ENCODE results near the gene CSK. TPM values are rescaled to one million over a fixed set of nuclear protein-coding genes. Genes with fewer than 3 reads are reported as not detected.

CSK gene
- total RNA-seq, 1 donor from 2014 or later: 26.5 TPM

DNA sequence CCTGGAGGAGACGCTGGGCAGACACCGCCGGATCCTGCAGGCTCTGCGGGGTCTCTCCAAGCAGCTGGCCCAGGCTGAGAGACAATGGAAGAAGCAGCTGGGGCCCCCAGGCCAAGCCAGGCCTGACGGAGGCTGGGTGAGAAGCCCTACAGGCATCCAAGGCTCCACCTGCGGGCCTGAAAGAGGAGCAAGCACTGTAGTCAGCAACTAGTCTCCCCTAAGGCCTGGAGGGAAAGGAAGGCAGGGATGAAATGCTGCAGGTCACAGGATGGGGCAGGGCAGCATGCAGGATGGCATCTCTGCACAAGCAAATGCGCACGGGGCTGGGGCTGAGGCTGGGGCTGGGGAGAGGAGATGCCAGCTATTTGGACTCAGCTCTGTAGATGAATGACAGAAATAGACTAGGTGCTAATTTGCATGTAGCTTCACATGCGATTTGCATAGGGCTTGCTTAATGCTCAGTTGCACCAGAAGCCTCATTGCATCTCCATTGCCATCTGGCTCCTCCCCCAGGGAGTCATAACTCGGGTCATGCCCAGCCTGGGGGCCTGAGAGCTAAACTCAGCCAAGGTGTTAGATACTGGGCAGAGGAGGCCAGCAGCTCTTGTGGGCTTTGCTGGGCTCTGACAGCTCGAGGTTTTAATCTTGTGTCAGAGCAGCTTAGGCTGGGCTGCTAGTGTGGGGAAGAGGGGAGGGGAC lies 39.4 kb downstream of the CSK start:
- FAIRE-seq (no peak), DNase-seq (ENCODE audit: low spot score in 2 of 2) (no peak)

DNA sequence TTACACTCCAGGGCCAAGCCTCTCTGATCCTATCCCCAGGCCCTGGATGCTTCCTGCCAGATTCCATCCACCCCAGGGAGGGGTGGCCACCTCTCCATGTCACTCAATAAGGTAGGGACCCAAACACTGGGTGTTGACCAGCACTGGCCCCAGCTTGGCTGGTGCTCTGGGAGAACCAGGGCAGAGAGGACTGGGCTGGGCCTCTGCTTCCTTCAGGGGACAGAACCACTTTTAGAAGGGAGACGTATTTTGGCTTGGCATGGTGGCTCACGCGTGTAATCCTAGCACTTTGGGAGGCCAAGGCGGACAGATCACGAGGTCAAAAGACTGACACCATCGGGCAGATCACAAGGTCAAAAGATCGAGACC lies 39.9 kb downstream of the CSK start:
- no peak for DNase-seq (ENCODE audit: low spot score in 2 of 2)
- no peak for FAIRE-seq

DNA sequence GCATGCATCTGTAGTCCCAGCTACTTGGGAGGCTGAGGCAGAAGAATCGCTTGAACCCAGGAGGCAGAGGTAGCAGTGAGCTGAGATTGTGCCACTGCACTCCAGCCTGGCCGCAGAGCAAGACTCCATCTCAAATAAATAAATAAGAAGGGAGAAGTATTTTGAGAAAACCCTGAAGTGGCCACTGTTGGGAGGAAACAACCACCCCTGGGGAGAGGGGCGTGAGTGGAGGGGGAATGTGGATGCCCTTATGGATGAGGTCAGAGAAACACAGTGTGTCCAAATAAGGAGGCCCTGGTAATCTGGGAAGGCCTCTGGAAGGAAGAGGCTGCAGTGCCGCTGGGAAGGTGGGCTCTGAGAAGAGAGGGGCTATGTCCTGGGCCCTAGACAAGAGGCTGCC lies 40.4 kb downstream of the CSK start:
- no peak for FAIRE-seq
- no peak for DNase-seq (ENCODE audit: low spot score in 2 of 2)

DNA sequence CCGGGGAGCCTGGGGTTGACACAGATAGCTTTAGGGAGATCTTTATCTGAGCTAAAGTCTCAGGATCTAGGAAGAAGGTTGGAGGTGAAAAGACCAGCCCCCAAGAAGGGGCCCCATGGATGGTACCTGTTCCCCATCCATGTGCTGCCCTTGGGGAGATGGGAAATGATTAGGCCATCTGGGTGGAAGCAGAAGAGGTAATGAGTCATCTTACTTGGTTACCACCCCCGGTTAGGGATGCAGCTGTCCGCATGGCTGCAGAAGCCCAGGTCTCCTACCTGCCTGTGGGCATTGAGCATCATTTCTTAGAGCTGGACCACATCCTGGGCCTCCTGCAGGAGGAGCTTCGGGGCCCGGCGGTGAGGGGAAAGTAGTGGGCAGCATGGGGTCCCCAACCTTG lies 41.4 kb downstream of the CSK start:
- FAIRE-seq: no peak
- no peak for DNase-seq (ENCODE audit: low spot score in 2 of 2)

DNA sequence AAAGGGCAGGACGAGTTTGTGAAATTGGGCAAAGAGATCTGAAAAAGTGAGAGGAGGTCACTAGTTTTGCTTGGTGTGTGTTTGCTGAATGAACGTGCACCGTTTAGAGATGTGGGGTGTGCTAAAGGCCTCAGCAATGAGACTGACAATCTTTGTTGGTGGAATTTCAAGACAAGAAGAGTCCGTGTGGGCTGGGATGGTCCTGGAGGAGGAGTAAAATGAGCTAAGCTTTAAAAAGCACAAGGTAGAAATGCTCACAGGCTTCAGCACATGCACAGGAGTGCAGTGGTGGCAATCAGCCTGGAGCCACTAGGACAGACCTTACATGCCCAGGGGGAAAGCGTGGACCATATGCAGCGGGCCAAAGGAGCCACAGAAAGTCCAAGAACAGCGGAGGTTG lies 43.1 kb downstream of the CSK start:
- no peak for FAIRE-seq
- DNase-seq (ENCODE audit: low spot score in 2 of 2): no peak

DNA sequence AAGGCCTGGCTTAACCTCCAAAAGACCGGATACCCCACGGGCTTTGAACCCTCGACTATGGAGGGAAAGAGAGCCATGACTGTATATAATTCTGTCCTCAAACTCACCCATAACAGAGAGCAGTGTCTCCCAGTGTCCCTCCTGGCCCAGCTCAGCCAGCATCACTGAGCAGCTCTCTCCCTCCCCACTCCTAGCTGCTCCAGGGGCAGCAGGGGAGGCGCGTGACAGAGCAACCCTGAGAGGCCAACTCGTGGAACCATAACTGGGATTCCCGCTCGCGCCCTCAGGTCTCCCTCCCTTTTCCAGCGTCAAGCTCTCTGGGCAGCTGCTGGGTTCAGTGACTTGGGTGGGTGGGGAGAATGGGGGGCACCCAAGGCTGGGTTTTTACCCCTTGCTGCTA lies 44.0 kb downstream of the CSK start:
- DNase-seq (ENCODE audit: low spot score in 2 of 2): no peak
- no peak for FAIRE-seq

DNA sequence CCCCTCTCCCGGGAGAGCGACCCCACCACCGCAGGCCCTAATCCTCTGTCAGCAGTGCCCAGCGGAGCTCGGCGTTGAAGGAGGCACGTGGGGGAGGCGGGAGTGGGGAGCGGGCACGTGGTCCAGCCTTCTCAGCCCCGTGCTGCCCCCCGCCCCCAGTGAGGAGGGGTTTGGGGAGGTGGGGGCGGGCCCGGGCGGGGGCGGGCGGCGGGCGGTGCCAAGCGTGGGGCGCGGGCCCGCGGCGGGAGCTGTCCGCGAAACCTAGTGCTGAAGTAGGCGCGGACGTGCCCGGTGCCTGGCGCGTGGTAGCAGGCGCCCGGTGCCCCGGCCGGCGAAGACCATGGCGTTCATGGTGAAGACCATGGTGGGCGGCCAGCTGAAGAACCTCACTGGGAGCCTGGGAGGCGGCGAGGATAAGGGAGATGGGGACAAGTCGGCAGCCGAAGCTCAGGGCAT lies 44.5 kb downstream of the CSK start, which contains the start of gene CPLX3:
TSS of gene CPLX3 (plus strand) at position 264 of the 456 bp plus-strand sequence. CDS start at position 341, 77 bp downstream.
- FAIRE-seq (no peak), DNase-seq (ENCODE audit: low spot score in 2 of 2) (peak; percentile 81 to 85)

DNA sequence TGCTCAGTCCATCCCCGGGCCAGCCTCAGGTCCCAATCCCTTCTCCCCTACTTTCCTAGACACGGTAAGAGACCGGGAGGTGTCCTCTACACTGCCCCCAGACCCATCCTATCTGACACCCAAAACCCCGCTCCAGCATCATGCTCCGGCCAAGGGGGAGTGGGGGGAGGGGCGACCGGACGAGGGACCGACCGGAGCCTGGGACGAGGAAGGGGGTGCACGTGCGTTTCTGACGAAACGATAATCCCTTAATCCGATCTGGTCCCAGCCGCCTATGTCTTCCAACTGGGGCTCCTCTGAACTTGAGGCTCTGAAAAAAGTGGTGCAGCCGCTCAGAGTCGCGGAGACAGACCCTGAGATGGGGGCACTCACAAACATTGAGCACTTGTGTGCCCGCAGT lies 45.0 kb downstream of the CSK start:
- FAIRE-seq (no peak), DNase-seq (ENCODE audit: low spot score in 2 of 2) (no peak)

DNA sequence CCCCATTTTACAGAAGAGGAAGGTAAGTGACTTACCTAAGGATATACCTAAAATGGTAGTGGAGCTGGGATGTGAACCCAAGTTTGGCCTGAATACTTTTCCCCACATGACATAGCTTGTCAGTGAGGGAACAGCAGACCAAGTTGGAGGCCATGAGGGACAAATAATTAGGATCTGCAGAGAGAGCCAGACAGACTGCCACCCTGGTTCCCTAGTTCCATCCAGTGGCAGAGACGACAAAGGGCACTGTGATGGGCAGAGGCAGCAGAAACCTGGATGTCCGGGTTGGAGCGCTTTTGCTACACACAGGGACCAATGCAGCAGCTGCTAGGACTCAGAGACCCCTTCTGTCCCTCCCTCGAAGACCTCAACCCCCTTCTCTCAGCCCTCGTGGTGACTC lies 45.7 kb downstream of the CSK start:
- no peak for DNase-seq (ENCODE audit: low spot score in 2 of 2)
- no peak for FAIRE-seq

DNA sequence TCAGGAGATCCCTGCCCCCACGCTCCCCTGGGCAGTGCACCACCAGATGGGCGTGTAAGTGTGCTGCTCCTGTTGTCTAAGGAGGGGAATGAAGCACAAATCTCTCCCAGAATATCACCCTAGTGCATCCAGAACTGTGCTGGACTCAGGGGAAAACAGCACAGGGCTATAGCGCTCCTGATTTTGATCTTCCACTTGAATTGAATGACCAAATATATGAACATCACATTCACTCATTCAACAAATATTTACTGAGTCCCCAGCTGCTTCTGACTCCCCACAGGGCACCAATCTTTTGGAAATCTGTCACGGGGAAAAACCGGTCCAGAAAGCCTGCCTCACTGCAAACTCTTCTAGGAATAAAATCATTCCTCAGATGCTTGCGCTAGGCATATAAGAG lies 47.0 kb downstream of the CSK start:
- DNase-seq (ENCODE audit: low spot score in 2 of 2) (no peak), FAIRE-seq (no peak)

DNA sequence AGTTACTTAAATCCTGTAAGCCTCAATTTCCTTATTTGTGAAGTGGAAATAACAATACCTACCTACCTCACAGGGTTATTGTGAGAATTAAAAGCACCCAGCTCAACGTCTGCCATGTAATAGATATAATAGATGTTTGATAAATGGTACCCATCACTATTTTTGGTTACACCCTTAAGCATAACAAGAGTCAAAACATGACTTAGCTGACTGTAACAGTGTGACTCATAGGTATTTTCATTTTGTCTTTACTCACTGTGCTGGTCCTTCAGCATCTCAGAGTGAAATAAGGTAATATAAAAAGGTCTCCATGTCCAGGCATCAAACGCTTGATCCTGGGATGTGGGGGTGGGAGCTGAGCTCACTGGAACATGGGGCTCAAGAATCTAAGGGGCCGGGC lies 47.6 kb downstream of the CSK start:
- no peak for FAIRE-seq
- no peak for DNase-seq (ENCODE audit: low spot score in 2 of 2)

DNA sequence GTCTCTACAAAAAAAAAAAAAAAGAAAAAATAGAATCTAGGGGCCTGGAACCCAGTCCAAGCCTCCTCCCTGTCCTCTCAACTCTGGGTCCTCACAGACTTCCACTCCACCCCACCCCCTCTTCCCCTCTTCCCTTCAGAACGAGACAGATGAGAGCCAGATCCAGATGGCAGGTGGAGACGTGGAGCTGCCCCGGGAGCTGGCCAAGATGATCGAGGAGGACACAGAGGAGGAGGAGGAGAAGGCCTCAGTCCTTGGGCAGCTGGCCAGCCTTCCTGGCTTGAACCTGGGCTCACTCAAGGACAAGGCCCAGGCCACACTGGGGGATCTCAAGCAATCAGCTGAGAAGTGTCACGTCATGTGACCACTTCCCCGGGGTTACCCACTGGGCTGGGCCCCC lies 48.1 kb downstream of the CSK start:
- no peak for FAIRE-seq
- no peak for DNase-seq (ENCODE audit: low spot score in 2 of 2)

DNA sequence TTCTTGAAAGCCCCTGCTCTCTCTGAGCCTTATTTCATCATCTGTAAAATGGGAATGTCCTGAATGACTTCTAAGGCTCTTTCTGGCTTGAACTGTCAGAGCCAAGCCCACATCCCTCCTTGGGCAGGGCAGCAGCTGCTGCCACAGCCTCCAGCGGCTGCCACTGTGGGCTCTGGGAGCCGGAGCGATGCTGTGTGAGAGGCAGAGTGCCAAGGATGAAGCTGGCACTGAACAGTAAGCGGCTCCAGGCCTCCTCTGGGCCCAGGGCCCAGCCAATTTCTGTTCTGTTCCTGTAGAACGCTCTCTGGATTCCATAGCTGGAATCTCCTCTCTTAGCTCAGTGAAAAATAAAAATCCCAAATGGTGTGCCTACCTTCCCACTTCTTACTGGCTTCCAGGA lies 49.0 kb downstream of the CSK start:
- FAIRE-seq (no peak), DNase-seq (ENCODE audit: low spot score in 2 of 2) (peak; percentile 68 to 73)

DNA sequence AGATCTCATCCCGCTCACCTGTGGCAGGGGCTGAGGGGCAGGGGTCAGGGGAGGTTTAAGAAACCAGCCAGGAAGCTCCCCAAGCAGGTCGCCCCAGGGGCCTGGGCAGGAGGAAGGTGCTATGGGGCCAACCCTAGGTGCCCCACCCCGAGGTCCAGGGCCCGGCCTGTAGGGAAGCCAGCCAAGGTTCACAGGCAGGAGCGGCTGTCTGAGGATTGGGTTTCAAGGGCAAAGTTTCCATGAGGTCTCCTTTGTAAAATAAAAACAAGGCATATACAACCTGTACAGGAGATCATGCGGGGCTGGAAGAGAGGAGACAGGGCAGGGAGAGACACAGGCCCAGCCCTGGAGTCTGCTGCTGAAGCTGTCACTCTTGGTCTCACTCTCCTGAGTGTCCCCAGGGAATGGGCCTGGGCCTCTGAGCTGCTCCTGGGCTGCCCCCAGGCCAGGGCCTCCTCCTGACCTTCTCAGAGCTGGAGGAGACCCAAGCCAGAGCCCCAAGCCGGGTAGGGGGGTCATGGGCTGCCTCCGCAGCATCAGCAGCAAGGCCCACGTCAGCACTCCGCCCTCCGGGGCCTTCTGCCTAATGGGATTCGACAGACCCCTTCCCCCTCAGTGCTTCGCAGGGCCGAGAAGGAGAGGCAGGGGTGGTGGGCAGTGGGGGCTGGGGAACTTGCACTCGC lies 50.1 kb downstream of the CSK start:
- DNase-seq (ENCODE audit: low spot score in 2 of 2) (no peak), FAIRE-seq (no peak)

DNA sequence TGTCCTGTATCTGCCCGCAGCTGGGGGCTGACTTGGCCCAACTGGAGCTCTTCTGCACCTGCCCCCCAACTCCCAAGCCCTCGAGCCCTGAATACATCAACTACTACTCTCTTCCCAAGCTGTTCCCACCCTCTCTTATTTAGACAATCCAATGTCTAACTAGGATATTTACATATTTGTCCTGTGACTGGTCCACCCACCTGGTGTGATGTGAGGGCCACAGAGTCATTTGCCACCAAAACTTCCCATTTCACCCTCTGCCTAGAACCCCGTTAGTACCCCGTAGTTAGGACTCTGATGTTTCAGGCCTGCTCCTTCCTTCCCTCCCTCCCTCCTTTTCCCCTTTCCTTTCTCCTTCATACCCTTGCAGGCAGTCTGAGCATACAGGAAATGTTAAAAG lies 50.9 kb downstream of the CSK start:
- FAIRE-seq (no peak), DNase-seq (ENCODE audit: low spot score in 2 of 2) (no peak)

DNA sequence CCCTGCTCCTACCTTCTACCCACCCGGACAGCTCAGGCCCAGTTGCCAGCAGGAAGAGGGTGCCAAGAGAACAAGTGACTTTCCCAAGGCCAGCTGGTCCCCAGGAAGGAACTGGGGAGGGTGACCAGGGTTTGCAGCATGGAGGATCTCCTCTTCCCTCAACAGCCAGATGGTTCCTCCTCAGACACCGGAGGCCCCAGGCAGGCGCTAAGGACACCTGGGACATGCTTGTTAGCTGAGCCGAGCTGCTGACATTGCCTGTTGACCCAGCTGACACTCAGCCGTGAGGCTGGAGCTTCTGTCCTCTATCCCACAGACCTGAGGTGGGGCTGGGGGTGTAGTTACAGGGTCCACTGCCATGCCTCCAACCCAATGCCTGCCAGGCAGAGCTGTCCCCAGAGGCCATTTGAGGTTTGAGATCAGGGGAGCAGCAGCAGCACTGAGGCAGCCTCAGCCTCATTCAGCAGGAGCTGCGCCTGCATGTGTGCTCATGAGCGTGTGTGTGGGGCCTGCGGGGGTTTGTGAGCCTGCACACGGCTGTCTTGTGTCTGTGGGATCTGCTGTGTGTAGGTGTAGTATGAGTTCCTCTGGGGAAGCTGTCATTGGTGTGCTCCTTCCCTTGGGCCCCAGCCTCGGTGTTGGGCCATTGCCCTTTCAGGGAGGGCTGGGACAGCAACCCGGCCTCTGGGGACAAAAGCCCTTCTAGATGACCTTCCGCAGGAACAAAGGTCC lies 51.7 kb downstream of the CSK start:
- FAIRE-seq (no peak), DNase-seq (ENCODE audit: low spot score in 2 of 2) (no peak)

DNA sequence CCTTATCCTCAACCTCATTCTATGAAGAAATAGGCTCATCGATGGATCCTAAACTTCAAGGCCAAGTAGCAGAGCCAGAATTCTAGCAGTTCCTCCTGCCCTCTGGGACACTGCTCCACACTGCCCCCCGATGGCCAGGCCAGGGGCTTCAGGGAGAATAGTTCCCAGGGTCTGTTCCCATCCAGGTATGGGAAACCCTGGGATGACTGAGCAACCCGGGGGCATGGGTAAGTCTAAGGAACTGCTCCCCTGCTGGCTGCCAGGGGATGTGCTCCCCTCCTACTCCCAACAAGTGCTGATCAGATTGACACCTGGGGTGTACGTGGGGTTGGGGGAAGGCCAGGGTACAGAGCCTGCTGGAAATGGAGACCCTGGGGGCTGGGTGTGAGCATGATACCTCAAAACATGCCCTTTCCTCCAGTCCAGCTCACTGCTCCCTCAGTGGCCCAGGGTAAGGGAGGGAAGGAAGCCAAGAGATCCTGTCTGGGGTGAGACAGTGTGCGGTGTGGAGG lies 53.5 kb downstream of the CSK start:
- DNase-seq (ENCODE audit: low spot score in 2 of 2) (peak in 1 of 2 donors; percentile 71), FAIRE-seq (no peak)

DNA sequence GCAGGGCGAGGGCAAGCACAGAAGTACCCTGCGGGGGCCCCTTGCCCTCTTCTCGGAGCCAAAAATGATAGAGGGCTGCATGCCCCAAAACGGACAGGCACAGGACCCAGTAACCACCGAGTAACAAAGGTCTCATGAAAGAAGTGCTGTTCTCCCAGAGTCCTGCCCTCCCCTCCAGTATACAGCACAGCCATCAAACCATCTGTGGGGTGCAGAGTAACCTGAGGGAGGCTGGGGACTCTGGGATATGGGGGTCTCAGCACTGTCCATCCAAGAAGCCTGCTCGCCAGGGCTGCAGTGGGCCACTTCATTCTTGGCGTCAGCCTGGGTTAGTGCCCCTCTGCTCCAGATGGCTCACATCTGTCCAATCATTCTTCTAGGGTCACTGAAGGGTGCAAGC lies 55.0 kb downstream of the CSK start:
- DNase-seq (ENCODE audit: low spot score in 2 of 2) (no peak), FAIRE-seq (no peak)

DNA sequence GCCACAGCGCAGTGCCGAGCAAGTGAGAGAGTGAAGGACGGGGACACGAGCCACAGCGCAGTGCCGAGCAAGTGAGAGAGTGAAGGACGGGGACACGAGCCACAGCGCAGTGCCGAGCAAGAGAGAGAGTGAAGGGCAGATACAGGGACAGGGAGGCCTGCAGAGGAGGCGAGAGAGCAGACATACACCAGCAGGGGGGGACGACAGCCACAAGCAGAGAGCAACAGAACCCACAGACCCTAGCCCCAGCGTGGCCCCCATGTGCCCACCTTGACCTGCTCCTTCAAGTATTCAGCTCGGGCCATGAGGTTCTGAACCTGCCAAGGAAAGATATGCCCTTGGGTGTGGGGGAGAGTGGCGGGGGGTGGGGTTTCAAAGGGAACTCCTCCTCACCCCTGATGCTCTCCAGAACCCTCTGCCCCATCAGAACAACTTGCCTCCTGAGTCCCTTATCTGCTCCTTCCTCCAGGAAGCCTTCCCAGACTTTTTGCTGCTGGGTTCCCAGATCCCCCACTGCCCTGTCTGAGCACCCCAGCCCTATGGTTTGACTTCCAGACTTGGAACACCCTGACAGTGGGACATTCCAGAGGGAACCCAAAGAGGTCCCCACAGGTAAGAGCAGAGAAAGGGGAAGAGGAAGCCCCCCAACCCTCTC lies 55.7 kb downstream of the CSK start:
- no peak for DNase-seq (ENCODE audit: low spot score in 2 of 2)
- FAIRE-seq: no peak

DNA sequence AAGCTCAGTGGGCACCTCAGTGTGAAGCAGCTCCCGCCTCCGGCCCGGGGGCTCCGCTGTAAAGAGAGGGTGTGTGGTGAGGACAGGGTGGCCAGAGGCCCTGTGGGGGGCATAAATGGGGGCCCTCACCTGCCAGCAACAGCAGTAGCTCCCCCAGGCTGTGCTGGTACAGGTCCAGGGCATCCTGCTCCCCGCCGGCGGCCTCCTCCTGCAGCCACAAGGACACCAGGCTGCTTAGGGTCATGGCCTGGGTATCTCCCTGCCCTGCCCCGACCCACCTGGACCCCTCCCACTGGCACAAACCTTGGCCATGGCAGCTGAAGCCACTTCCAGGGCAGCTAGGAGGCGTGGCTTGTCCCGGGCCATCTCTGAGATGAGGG lies 56.2 kb downstream of the CSK start:
- DNase-seq (ENCODE audit: low spot score in 2 of 2) (no peak), FAIRE-seq (no peak)

Measured in frontal cortex (tissue), 4 donors.